ENCODE results near the gene TBC1D21.

GRCh38 chr15:73932381-73933191 lies 59.2 kb downstream of the TBC1D21 start:
- TF ChIP-seq GATA3 (IDR thresholded peaks at IDR 0.05; ENCODE audit: low read depth, low read length), result no peak
- no peak for TF ChIP-seq GATA2 (IDR thresholded peaks at IDR 0.05; ENCODE audit: low read depth, low read length)

Data from SH-SY5Y (cell line).